ENCODE data around the gene CCDC85B. TPM values are rescaled to one million over a fixed set of nuclear protein-coding genes. Genes with fewer than 3 reads are reported as not detected.

The CCDC85B gene
- total and polyA plus RNA-seq, 2 of the 13 experiments (the other 11 are each of a cell fraction or from before 2014, with no cell fraction given): 8.2 to 19.5 TPM

DNA sequence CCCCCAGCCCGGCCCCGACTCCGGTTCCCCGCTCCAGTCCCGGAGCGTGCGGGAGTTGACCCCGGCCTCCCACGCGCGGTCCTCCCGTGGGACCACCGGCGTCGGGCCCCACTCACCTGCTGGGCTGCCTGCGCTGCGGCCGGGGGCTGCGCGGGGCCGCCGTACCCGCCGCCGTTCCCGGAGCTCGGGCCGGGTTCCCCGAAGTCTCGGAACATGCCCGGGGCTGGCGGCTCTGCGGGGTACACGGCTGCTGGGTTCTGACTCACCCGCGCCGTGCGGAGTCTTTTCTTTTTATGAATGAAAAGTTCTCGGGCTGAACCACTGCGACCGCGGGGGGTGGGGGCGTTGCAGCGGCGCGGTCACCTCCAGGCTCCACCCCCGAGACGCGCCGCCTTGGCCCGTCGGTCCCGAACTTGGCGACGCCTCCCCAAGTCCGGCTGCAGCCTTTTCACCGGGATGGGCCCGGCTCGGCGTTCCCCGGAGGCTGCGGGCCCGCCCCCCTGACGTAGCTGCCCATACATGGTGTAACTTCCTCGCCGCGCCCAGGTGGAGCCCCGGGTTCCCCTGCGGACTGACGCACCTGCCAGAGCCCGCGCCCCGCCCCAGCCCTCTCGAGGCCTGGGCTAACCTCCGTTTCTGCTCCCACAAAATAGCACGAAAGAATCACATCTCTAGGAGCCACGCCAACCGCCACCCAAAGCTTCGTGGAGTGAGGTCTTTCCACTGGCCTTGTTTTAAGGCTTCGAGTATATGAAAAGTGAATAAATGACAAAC is 9.8 kb downstream of the CCDC85B start, which contains the start of gene FOSL1 (continued):
- no peak for TF ChIP-seq HMGXB3 (CRISPR knock-in tag; IDR thresholded peaks at IDR 0.05; ENCODE audit: borderline replicate concordance)
- TF ChIP-seq MYC (CRISPR knock-in tag; IDR thresholded peaks at IDR 0.05; ENCODE audit: borderline replicate concordance): no peak; the same call in 1 of the 2 replicates
- peak in 1 of 2 experiments; percentile 26; a peak in 1 of 4 replicates for TF ChIP-seq ATF4 (CRISPR knock-in tag; IDR thresholded peaks at IDR 0.05)
- no peak for TF ChIP-seq ZNF629 (CRISPR knock-in tag; conservative IDR thresholded peaks at IDR 0.05)
- TF ChIP-seq ZNF180 (CRISPR knock-in tag; IDR thresholded peaks at IDR 0.05; ENCODE audit: borderline replicate concordance, low read depth): no peak
- TF ChIP-seq JUNB (CRISPR knock-in tag; IDR thresholded peaks at IDR 0.05; ENCODE audit: borderline replicate concordance): no peak
- no peak for TF ChIP-seq KLF13 (CRISPR knock-in tag; IDR thresholded peaks at IDR 0.05)
- TF ChIP-seq POLR2AphosphoS5 (IDR thresholded peaks at IDR 0.05; ENCODE audit: low read depth, low read length): peak; percentile 65
- no peak for TF ChIP-seq NR2F6 (IDR thresholded peaks at IDR 0.05)
- TF ChIP-seq NR2F6 (CRISPR knock-in tag; IDR thresholded peaks at IDR 0.05): peak; percentile 36; the same call in 1 of the 2 replicates
- TF ChIP-seq ZFP90 (CRISPR knock-in tag; IDR thresholded peaks at IDR 0.05; ENCODE audit: borderline replicate concordance): no peak
- no peak for TF ChIP-seq ZNF354B (CRISPR knock-in tag; IDR thresholded peaks at IDR 0.05)
- TF ChIP-seq XBP1 (CRISPR knock-in tag; IDR thresholded peaks at IDR 0.05): no peak
- TF ChIP-seq ZNF383 (CRISPR knock-in tag; IDR thresholded peaks at IDR 0.05; ENCODE audit: borderline replicate concordance): no peak
- TF ChIP-seq ZNF703 (CRISPR knock-in tag; IDR thresholded peaks at IDR 0.05; ENCODE audit: borderline replicate concordance): no peak
- TF ChIP-seq NCOA1 (CRISPR knock-in tag; IDR thresholded peaks at IDR 0.05): no peak
- peak; percentile 64; the same call in 1 of the 2 replicates for TF ChIP-seq KLF12 (CRISPR knock-in tag; IDR thresholded peaks at IDR 0.05; ENCODE audit: borderline replicate concordance)
- TF ChIP-seq, protein P1, sequence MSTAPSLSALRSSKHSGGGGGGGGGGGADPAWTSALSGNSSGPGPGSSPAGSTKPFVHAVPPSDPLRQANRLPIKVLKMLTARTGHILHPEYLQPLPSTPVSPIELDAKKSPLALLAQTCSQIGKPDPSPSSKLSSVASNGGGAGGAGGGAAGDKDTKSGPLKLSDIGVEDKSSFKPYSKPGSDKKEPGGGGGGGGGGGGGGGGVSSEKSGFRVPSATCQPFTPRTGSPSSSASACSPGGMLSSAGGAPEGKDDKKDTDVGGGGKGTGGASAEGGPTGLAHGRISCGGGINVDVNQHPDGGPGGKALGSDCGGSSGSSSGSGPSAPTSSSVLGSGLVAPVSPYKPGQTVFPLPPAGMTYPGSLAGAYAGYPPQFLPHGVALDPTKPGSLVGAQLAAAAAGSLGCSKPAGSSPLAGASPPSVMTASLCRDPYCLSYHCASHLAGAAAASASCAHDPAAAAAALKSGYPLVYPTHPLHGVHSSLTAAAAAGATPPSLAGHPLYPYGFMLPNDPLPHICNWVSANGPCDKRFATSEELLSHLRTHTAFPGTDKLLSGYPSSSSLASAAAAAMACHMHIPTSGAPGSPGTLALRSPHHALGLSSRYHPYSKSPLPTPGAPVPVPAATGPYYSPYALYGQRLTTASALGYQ (CRISPR knock-in tag; IDR thresholded peaks at IDR 0.05): peak; percentile 61
- peak; percentile 37; the same call in 1 of the 2 replicates for TF ChIP-seq KMT2A (CRISPR knock-in tag; IDR thresholded peaks at IDR 0.05)
- 0 out of 2 replicates have a peak, but pooled peaks have one; percentile 47 for TF ChIP-seq ZFYVE20 (CRISPR knock-in tag; IDR thresholded peaks at IDR 0.05; ENCODE audit: borderline replicate concordance, low read depth)
- TF ChIP-seq SAP130 (CRISPR knock-in tag; IDR thresholded peaks at IDR 0.05; ENCODE audit: low read depth): peak; percentile 94
- TF ChIP-seq ZNF792 (CRISPR knock-in tag; IDR thresholded peaks at IDR 0.05): peak; percentile 77; the same call in 1 of the 2 replicates

All from HepG2 (cell line).